Measurements from ENCODE around the gene DNAH6. TPM values are rescaled to one million over a fixed set of nuclear protein-coding genes. Genes with fewer than 3 reads are reported as not detected.

Gene DNAH6
- total RNA-seq, 1 experiment from 2014 or later: 0.32 TPM

DNA sequence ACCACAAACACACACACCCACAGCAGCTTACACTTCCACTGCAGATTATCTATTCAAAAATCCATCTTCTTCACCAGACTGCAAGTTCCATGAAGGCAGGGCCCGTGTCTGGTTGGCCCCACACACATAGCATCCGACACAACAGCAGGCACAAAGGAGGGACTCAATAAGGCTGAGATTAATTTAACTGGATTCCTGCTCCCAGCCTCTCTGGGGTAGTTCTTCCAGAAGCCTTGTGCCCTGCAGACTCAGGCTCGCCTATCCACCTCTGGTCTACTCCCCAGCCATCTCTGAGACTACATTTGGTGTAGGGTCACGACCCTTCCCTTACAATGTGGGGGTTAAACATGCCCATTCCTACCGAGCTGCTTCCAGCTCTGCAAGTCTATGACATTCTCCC is 306.9 kb downstream of the DNAH6 start:
- POLR2A ChIA-PET: no interaction called here
- DNase-seq: no peak
- Histone ChIP-seq H3K36me3 (ENCODE audit: control insufficient read depth, insufficient read depth, low read length) (no peaks in the 10 kb centered on the region), H3K4me1 (no peaks in the 10 kb centered on the region), H3K4me3 (ENCODE audit: low read depth, low read length) (no peak overlapping the region), H3K27me3 (replicated peaks; ENCODE audit: control insufficient read depth, insufficient read depth, low read length) (no peaks in the 10 kb centered on the region), H3K9me3 (no peaks in the 10 kb centered on the region)
- no peaks in the 10 kb centered on the region for H3K9me3 Mint-ChIP-seq (ENCODE audit: unreplicated experiment)
- TF ChIP-seq, protein P1, sequence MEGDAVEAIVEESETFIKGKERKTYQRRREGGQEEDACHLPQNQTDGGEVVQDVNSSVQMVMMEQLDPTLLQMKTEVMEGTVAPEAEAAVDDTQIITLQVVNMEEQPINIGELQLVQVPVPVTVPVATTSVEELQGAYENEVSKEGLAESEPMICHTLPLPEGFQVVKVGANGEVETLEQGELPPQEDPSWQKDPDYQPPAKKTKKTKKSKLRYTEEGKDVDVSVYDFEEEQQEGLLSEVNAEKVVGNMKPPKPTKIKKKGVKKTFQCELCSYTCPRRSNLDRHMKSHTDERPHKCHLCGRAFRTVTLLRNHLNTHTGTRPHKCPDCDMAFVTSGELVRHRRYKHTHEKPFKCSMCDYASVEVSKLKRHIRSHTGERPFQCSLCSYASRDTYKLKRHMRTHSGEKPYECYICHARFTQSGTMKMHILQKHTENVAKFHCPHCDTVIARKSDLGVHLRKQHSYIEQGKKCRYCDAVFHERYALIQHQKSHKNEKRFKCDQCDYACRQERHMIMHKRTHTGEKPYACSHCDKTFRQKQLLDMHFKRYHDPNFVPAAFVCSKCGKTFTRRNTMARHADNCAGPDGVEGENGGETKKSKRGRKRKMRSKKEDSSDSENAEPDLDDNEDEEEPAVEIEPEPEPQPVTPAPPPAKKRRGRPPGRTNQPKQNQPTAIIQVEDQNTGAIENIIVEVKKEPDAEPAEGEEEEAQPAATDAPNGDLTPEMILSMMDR (IDR thresholded peaks at IDR 0.05; ENCODE audit: insufficient read depth in 1 of 2, low read depth in 1 of 2, low read length in 1 of 2, severe bottlenecking in 1 of 2, unreplicated experiment in 1 of 2): no peak
- no TSS peak for BruUV-seq (replicated peaks)
- H3K4me3 Mint-ChIP-seq (ENCODE audit: unreplicated experiment): no peak overlapping the region
- H3K27me3 Mint-ChIP-seq (ENCODE audit: insufficient read depth, unreplicated experiment): peaks cover 3% of the 10 kb centered on the region
- H3K4me1 Mint-ChIP-seq (ENCODE audit: low read depth, unreplicated experiment): no peaks in the 10 kb centered on the region
- CTCF ChIA-PET: no interaction called here
- H3K27ac Mint-ChIP-seq (ENCODE audit: unreplicated experiment): no peak overlapping the region
- intact Hi-C loops (cut with micrococcal nuclease; ENCODE audit: unreplicated experiment): no loop called here
- H3K36me3 Mint-ChIP-seq (ENCODE audit: insufficient read depth, unreplicated experiment): no peaks in the 10 kb centered on the region

DNA sequence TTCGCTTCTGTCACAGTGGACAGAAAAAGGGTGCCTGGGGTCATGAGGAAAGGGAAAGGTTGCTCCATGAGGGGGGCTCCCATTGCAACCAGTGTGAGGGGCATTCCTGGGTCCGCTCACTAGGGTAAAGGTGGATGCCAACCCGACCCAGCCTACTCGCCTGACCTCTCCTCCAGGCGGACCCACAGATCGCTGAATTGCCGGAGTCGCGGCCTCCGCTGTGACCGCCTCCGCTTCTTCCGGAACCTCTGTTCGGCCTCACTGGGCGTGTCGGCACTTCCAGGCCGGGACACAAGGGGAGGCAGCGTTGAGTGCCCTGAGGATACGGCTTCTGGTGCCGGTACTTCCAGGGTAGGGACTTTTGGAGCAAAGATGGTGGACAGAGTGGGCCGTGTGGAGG is 307.5 kb downstream of the DNAH6 start:
- Histone ChIP-seq H3K4me1 (no peaks in the 10 kb centered on the region), H3K4me3 (ENCODE audit: low read depth, low read length) (no peak overlapping the region), H3K27me3 (replicated peaks; ENCODE audit: control insufficient read depth, insufficient read depth, low read length) (no peaks in the 10 kb centered on the region), H3K9me3 (no peaks in the 10 kb centered on the region), H3K36me3 (ENCODE audit: control insufficient read depth, insufficient read depth, low read length) (no peaks in the 10 kb centered on the region)
- Mint-ChIP-seq H3K9me3 (ENCODE audit: unreplicated experiment) (no peaks in the 10 kb centered on the region), H3K27ac (ENCODE audit: unreplicated experiment) (no peak overlapping the region), H3K27me3 (ENCODE audit: insufficient read depth, unreplicated experiment) (no peaks in the 10 kb centered on the region), H3K4me1 (ENCODE audit: low read depth, unreplicated experiment) (no peaks in the 10 kb centered on the region), H3K4me3 (ENCODE audit: unreplicated experiment) (no peak overlapping the region), H3K36me3 (ENCODE audit: insufficient read depth, unreplicated experiment) (no peaks in the 10 kb centered on the region)
- TF ChIP-seq, protein P1 (IDR thresholded peaks at IDR 0.05; ENCODE audit: insufficient read depth in 1 of 2, low read depth in 1 of 2, low read length in 1 of 2, severe bottlenecking in 1 of 2, unreplicated experiment in 1 of 2): no peak
- DNase-seq: no peak
- ChIA-PET CTCF (no interaction called here), POLR2A (no interaction called here)
- no TSS peak for BruUV-seq (replicated peaks)
- intact Hi-C loops (cut with micrococcal nuclease; ENCODE audit: unreplicated experiment): no loop called here

DNA sequence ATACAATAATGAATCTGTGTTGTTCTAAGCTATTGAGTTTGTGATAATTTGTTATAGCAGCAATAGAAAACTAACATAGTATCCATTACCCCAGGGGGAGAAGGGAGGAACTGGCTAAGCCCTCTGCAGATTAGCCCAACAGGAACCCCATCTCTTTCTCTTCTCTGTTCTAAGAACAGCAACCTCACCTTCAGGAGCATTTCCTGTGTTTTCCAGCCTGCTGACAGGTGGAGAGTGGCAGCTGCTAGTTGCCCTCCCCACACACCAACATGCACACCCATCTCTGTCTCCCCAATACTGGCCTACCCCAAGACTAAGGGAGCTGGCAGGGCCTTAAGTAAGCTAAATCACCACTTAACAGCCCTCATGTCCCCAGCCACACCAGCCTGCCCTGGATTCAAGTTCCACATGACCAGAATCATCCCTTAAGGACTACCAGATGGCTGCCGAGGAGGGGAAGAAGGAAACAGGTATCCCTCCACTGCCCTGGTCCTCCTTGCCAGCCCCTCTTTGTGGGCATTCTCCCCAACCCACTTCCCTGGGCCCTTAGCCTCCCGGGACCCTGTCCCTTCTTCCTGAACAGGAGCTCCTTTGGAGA is 311.8 kb downstream of the DNAH6 start:
- no TSS peak for BruUV-seq (replicated peaks)
- H3K4me3 Mint-ChIP-seq (ENCODE audit: unreplicated experiment): no peak overlapping the region
- H3K27me3 ChIP-seq (replicated peaks; ENCODE audit: control insufficient read depth, insufficient read depth, low read length): no peaks in the 10 kb centered on the region
- no peaks in the 10 kb centered on the region for H3K4me1 ChIP-seq
- no peak for DNase-seq
- ChIA-PET POLR2A (no interaction called here), CTCF (no interaction called here)
- no peaks in the 10 kb centered on the region for H3K4me1 Mint-ChIP-seq (ENCODE audit: low read depth, unreplicated experiment)
- H3K9me3 ChIP-seq: no peaks in the 10 kb centered on the region
- no peaks in the 10 kb centered on the region for H3K9me3 Mint-ChIP-seq (ENCODE audit: unreplicated experiment)
- H3K4me3 ChIP-seq (ENCODE audit: low read depth, low read length): no peak overlapping the region
- TF ChIP-seq, protein P1 (IDR thresholded peaks at IDR 0.05; ENCODE audit: insufficient read depth in 1 of 2, low read depth in 1 of 2, low read length in 1 of 2, severe bottlenecking in 1 of 2, unreplicated experiment in 1 of 2): no peak
- no peaks in the 10 kb centered on the region for H3K36me3 ChIP-seq (ENCODE audit: control insufficient read depth, insufficient read depth, low read length)
- H3K36me3 Mint-ChIP-seq (ENCODE audit: insufficient read depth, unreplicated experiment): no peaks in the 10 kb centered on the region
- no peaks in the 10 kb centered on the region for H3K27me3 Mint-ChIP-seq (ENCODE audit: insufficient read depth, unreplicated experiment)
- H3K27ac Mint-ChIP-seq (ENCODE audit: unreplicated experiment): no peak overlapping the region
- intact Hi-C loops (cut with micrococcal nuclease; ENCODE audit: unreplicated experiment): no loop called here

Data from Caco-2 (cell line).